ENCODE results near the gene SH3BP4. TPM values are rescaled to one million over a fixed set of nuclear protein-coding genes. Genes with fewer than 3 reads are reported as not detected.

The SH3BP4 gene
- total and polyA plus RNA-seq, 4 donors = 4.1 to 18.4 (median 12.2) TPM

DNA sequence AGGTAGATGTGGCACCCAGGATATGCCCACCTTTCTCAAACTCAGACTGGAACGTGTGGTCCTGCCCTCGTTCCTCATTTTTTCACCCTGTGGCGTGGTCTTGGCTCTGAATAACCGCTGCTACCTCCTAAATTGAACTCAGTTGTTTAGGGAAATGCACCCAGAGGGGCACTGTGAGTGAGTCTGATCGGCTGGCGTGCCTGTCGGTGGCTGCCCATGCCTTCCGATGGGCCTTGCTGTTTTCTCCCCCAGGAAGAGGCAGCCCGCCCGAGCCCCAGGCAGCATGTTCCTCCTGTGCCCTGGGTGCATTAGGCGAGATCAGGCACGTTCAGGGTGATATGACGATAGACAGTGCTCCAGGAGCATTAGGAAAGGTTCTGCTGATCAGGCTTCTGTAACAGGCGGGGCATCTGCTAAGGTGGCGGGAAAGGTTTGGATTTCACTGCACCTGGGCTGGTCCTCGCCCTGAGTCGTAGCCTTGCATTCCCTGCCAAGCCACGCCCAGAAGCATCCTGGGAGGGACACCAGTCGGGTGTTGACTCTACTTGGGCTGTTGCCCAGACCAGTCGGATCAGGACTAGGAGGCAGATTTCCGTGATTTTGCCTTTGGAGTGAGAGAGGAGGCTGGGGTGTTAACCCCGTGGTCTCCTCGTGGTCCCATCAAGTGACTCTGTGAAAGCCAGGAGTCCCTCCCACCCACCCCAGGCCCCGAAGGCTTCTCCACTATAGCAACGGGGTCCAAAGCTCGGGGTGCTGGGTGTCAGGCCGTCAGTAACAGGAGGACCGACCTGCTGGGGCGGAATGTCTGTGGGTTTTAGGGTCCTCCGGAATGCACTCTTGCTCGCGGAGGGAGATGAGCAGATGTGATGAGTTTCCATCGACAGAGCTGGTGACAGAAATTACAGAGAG, 75.1 kb downstream of the SH3BP4 start:
- no peaks in the 10 kb centered on the region for H3K9me3 ChIP-seq (ENCODE audit: control insufficient read depth in 4 of 4, low read length in 3 of 4)
- H3K27me3 ChIP-seq (ENCODE audit: control insufficient read depth in 4 of 4, insufficient read depth in 4 of 4, low read length in 3 of 4) = no peaks in the 10 kb centered on the region
- no peak overlapping the region for H3K4me3 ChIP-seq (ENCODE audit: low read depth in 1 of 3, low read length in 3 of 3)
- TF ChIP-seq RAD21 (IDR thresholded peaks at IDR 0.05) (peak in 1 of 2 donors; percentile 68), JUND (IDR thresholded peaks at IDR 0.05) (no peak), NR2F2 (IDR thresholded peaks at IDR 0.05) (no peak), YY1 (IDR thresholded peaks at IDR 0.05) (no peak), SP1 (IDR thresholded peaks at IDR 0.05) (peak; percentile 63), TAF1 (conservative IDR thresholded peaks at IDR 0.05) (no peak), HNF4G (IDR thresholded peaks at IDR 0.05) (no peak), FOXA1 (IDR thresholded peaks at IDR 0.05) (peak; percentile 22), GABPA (IDR thresholded peaks at IDR 0.05 in 1 of 2, conservative IDR thresholded peaks at IDR 0.05 in 1 of 2) (no peak), FOXA2 (IDR thresholded peaks at IDR 0.05) (peak; percentile 62), HNF4A (conservative IDR thresholded peaks at IDR 0.05) (peak; percentile 29 to 53), EGR1 (IDR thresholded peaks at IDR 0.05; ENCODE audit: low read depth in 2 of 2) (no peak), RXRA (IDR thresholded peaks at IDR 0.05) (peak in 1 of 2 donors; percentile 60)
- TF ChIP-seq, protein P1, sequence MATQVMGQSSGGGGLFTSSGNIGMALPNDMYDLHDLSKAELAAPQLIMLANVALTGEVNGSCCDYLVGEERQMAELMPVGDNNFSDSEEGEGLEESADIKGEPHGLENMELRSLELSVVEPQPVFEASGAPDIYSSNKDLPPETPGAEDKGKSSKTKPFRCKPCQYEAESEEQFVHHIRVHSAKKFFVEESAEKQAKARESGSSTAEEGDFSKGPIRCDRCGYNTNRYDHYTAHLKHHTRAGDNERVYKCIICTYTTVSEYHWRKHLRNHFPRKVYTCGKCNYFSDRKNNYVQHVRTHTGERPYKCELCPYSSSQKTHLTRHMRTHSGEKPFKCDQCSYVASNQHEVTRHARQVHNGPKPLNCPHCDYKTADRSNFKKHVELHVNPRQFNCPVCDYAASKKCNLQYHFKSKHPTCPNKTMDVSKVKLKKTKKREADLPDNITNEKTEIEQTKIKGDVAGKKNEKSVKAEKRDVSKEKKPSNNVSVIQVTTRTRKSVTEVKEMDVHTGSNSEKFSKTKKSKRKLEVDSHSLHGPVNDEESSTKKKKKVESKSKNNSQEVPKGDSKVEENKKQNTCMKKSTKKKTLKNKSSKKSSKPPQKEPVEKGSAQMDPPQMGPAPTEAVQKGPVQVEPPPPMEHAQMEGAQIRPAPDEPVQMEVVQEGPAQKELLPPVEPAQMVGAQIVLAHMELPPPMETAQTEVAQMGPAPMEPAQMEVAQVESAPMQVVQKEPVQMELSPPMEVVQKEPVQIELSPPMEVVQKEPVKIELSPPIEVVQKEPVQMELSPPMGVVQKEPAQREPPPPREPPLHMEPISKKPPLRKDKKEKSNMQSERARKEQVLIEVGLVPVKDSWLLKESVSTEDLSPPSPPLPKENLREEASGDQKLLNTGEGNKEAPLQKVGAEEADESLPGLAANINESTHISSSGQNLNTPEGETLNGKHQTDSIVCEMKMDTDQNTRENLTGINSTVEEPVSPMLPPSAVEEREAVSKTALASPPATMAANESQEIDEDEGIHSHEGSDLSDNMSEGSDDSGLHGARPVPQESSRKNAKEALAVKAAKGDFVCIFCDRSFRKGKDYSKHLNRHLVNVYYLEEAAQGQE (IDR thresholded peaks at IDR 0.05) = no peak
- TF ChIP-seq, protein P2, sequence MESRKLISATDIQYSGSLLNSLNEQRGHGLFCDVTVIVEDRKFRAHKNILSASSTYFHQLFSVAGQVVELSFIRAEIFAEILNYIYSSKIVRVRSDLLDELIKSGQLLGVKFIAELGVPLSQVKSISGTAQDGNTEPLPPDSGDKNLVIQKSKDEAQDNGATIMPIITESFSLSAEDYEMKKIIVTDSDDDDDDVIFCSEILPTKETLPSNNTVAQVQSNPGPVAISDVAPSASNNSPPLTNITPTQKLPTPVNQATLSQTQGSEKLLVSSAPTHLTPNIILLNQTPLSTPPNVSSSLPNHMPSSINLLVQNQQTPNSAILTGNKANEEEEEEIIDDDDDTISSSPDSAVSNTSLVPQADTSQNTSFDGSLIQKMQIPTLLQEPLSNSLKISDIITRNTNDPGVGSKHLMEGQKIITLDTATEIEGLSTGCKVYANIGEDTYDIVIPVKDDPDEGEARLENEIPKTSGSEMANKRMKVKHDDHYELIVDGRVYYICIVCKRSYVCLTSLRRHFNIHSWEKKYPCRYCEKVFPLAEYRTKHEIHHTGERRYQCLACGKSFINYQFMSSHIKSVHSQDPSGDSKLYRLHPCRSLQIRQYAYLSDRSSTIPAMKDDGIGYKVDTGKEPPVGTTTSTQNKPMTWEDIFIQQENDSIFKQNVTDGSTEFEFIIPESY (IDR thresholded peaks at IDR 0.05) = no peak
- TF ChIP-seq, protein P3, sequence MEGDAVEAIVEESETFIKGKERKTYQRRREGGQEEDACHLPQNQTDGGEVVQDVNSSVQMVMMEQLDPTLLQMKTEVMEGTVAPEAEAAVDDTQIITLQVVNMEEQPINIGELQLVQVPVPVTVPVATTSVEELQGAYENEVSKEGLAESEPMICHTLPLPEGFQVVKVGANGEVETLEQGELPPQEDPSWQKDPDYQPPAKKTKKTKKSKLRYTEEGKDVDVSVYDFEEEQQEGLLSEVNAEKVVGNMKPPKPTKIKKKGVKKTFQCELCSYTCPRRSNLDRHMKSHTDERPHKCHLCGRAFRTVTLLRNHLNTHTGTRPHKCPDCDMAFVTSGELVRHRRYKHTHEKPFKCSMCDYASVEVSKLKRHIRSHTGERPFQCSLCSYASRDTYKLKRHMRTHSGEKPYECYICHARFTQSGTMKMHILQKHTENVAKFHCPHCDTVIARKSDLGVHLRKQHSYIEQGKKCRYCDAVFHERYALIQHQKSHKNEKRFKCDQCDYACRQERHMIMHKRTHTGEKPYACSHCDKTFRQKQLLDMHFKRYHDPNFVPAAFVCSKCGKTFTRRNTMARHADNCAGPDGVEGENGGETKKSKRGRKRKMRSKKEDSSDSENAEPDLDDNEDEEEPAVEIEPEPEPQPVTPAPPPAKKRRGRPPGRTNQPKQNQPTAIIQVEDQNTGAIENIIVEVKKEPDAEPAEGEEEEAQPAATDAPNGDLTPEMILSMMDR (IDR thresholded peaks at IDR 0.05; ENCODE audit: low read depth, low read length, missing input control) = no peak
- TF ChIP-seq, protein P4, sequence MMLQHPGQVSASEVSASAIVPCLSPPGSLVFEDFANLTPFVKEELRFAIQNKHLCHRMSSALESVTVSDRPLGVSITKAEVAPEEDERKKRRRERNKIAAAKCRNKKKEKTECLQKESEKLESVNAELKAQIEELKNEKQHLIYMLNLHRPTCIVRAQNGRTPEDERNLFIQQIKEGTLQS (IDR thresholded peaks at IDR 0.05) = no peak
- TF ChIP-seq, protein P5, sequence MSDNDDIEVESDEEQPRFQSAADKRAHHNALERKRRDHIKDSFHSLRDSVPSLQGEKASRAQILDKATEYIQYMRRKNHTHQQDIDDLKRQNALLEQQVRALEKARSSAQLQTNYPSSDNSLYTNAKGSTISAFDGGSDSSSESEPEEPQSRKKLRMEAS (IDR thresholded peaks at IDR 0.05) = no peak
- WGBS = 70% methylated on average over 33 of the region's 33 CpGs
- peaks cover 0 to 7% (median 5%) of the 10 kb centered on the region in 4 donors for H3K4me1 ChIP-seq (ENCODE audit: control insufficient read depth in 4 of 4, insufficient read depth in 4 of 4, low read length in 3 of 4)
- no peak overlapping the region for H3K9ac ChIP-seq (ENCODE audit: low read depth in 1 of 2, low read length in 2 of 2)
- no peak for DNase-seq (ENCODE audit: low spot score)
- no peak overlapping the region for H3K27ac ChIP-seq (ENCODE audit: low read depth in 1 of 2, low read length in 2 of 2)
- H3K36me3 ChIP-seq (ENCODE audit: control insufficient read depth in 4 of 4, insufficient read depth in 3 of 4, low read depth in 1 of 4, low read length in 3 of 4) = no peaks in the 10 kb centered on the region
